HepG2 (cell line): ENCODE data around the gene IFIT3. TPM values are rescaled to one million over a fixed set of nuclear protein-coding genes. Genes with fewer than 3 reads are reported as not detected.

Experiments
- ATAC-seq: fragments of 200-7000 bp; cut with Tn5 transposase; 3 replicates; pipeline ENCODE4 v1.9.1; 2020; ENCODE audit warnings: mild to moderate bottlenecking, moderate library complexity
- BruUV-seq: library from RNA; stranded (reverse); fragments of 400-500 nt; replicated peaks from 2 replicates; lab custom pipeline; 2021; lab: Mats Ljungman, UMichigan
- CTCF ChIA-PET: fragments of 300-600 bp; formaldehyde crosslinking; extraction: SDS; loops from one replicate; lab custom pipeline; 2021; ENCODE audit warnings: low total read pairs, inconsistent platforms, low intra/inter-chr PET ratio; lab: Yijun Ruan, JAX
- POLR2A ChIA-PET: fragments of 350-600 bp; sonication (Branson Sonifier 250); formaldehyde crosslinking; loops from one replicate; lab custom pipeline; 2020; ENCODE audit warnings: antibody characterized with exemption, inconsistent platforms; lab: Yijun Ruan, JAX
- DNase-seq: peaks from one replicate; pipeline ENCODE4 v3.0.0-alpha.2; 2015; ENCODE audit warnings: low spot score
- FAIRE-seq: peaks from 3 replicates; lab custom pipeline; 2011; peaks lifted over from hg19 to GRCh38; lab: Jason Lieb, UNC
- H2AFZ ChIP-seq: one replicate; pipeline ENCODE4 v1.6.1; 2011; ENCODE audit warnings: low read length, inconsistent platforms
- H3K27ac ChIP-seq: fragments of 300-600 bp; 3 replicates; pipeline ENCODE4 v1.8.0; 2011; ENCODE audit warnings: mixed run types, mild to moderate bottlenecking, mixed read lengths, low read length, inconsistent platforms; ENCODE audit not compliant: insufficient read depth; ENCODE audit errors: extremely low read length
- H3K27me3 ChIP-seq, 2 experiments: fragments of 200-600 bp in 1 of 2; 2 replicates in 1 of 2; 3 replicates in 1 of 2; pipeline versions ENCODE4 v1.6.0 to v1.8.0; 2011; ENCODE audit warnings: low read length in 2 of 2, mild to moderate bottlenecking in 2 of 2, moderate library complexity in 2 of 2, inconsistent platforms in 1 of 2; ENCODE audit not compliant: insufficient read depth in 2 of 2, control insufficient read depth in 1 of 2
- H3K36me3 ChIP-seq, 2 experiments: fragments of 200-600 bp in 1 of 2; replicated peaks in 1 of 2; 2 replicates in 1 of 2; 3 replicates in 1 of 2; pipeline versions ENCODE4 v1.5.1 to v1.8.0; 2011; ENCODE audit warnings: low read length in 2 of 2, inconsistent platforms in 1 of 2; ENCODE audit not compliant: insufficient read depth in 2 of 2, control insufficient read depth in 1 of 2
- H3K4me1 ChIP-seq: 2 replicates; pipeline ENCODE4 v1.5.1; 2012; ENCODE audit warnings: low read length, inconsistent platforms; ENCODE audit not compliant: insufficient read depth
- H3K4me2 ChIP-seq: 2 replicates; pipeline ENCODE4 v1.6.0; 2011; ENCODE audit warnings: low read depth, low read length, inconsistent platforms
- H3K4me3 ChIP-seq, 3 experiments: fragments of 200-600 bp in 1 of 3; sonication (generic), shearing (Covaris generic) in 1 of 3; replicated peaks in 1 of 3; 2 replicates each; pipeline ENCODE4 v1.5.1; 2011 to 2016; ENCODE audit warnings: low read length in 3 of 3, inconsistent platforms in 2 of 3, low read depth in 2 of 3, mild to moderate bottlenecking in 2 of 3, control low read depth in 1 of 3, mixed read lengths in 1 of 3; ENCODE audit not compliant: insufficient read depth in 1 of 3
- H3K79me2 ChIP-seq: one replicate; pipeline ENCODE4 v1.6.1; 2011; ENCODE audit warnings: low read length, inconsistent platforms; ENCODE audit not compliant: insufficient read depth
- H3K9ac ChIP-seq: 2 replicates; pipeline ENCODE4 v1.6.0; 2011; ENCODE audit warnings: mild to moderate bottlenecking, low read depth, low read length, inconsistent platforms; ENCODE audit not compliant: insufficient read depth
- H3K9me3 ChIP-seq: 2 replicates; pipeline ENCODE4 v1.5.1; 2012; ENCODE audit warnings: mild to moderate bottlenecking, low read length
- H4K20me1 ChIP-seq: 2 replicates; pipeline ENCODE4 v1.6.0; 2011; ENCODE audit warnings: inconsistent platforms, mild to moderate bottlenecking, low read length, moderate library complexity; ENCODE audit not compliant: insufficient read depth
- ARNTL ChIP-seq: sonication (generic); formaldehyde crosslinking; IDR thresholded peaks from 2 replicates; pipeline ENCODE4 v1.4.0; 2020; ENCODE audit warnings: mild to moderate bottlenecking, missing genetic modification reagents
- ATM ChIP-seq: fragments of 450-650 bp; IDR thresholded peaks from 2 replicates; pipeline ENCODE4 v1.7.1; 2017; ENCODE audit warnings: mild to moderate bottlenecking, borderline replicate concordance
- CHCHD3 ChIP-seq: sonication (generic); formaldehyde crosslinking; IDR thresholded peaks from 2 replicates; pipeline ENCODE4 v1.8.0; 2022; ENCODE audit warnings: mild to moderate bottlenecking, missing genetic modification reagents, moderate library complexity
- SMYD3 ChIP-seq: sonication (generic); formaldehyde crosslinking; IDR thresholded peaks from 2 replicates; pipeline ENCODE4 v1.8.1; 2023; ENCODE audit warnings: mild to moderate bottlenecking, missing genetic modification reagents
- ZFP82 ChIP-seq: sonication (generic); formaldehyde crosslinking; IDR thresholded peaks from 2 replicates; pipeline ENCODE4 v1.5.1; 2020; ENCODE audit warnings: mild to moderate bottlenecking, missing genetic modification reagents, borderline replicate concordance
- ZNF44 ChIP-seq: sonication (generic); formaldehyde crosslinking; IDR thresholded peaks from 2 replicates; pipeline ENCODE4 v1.5.1; 2020; ENCODE audit warnings: mild to moderate bottlenecking, missing genetic modification reagents
- ZNF644 ChIP-seq: IDR thresholded peaks from 2 replicates; pipeline ENCODE4 v1.6.1; 2016; ENCODE audit warnings: low read depth
- WGBS: methylation state at CpG from one replicate; pipeline ENCODE4 v1.1.6; 2017; ENCODE audit warnings: low lambda C conversion rate; 5-methylcytosine and 5-hydroxymethylcytosine counted together
- in situ Hi-C: cut with HindIII; loops from 2 replicates; pipeline ENCODE4 v1.10.0; 2017; ENCODE audit warnings: low pct_unique_long_range_greater_than_20kb; ENCODE audit not compliant: extremely low pct_ligation_motif_present
- intact Hi-C: fragments of 100-400 bp; cut with micrococcal nuclease; formaldehyde crosslinking; loops from one replicate; pipeline ENCODE4 v1.10.0; 2022; ENCODE audit not compliant: unreplicated experiment
- polyA plus RNA-seq, 8 experiments: library from polyadenylated mRNA; depleted of rRNA in 3 of 8; stranded (reverse) in 7 of 8; unstranded in 1 of 8; fragments of >200 nt; fragmentation: Illumina TruSeq in 4 of 8; extraction: Trizol in 4 of 8; gene quantifications; 2 replicates each; pipeline versions ENCODE4 v1.2.1 to v1.2.3, GENCODE V29; 2011 to 2016; ENCODE audit warnings: low read depth in 4 of 8, missing spikeins in 1 of 8, mixed read lengths in 1 of 8; ENCODE audit not compliant: insufficient read depth in 1 of 8
- total RNA-seq, 5 experiments: library from RNA; depleted of rRNA; stranded (reverse); fragments of >200 nt; fragmentation: Illumina TruSeq; extraction: Trizol; gene quantifications; 2 replicates each; pipeline ENCODE4 v1.2.3, GENCODE V29; 2016; ENCODE audit warnings: low read depth in 1 of 5
- TF ChIP-seq, protein P1 (sequence below): sonication (generic); formaldehyde crosslinking; IDR thresholded peaks from 2 replicates; pipeline ENCODE4 v1.5.0; 2020; ENCODE audit warnings: mild to moderate bottlenecking, missing genetic modification reagents
- TF ChIP-seq, protein P2 (sequence below): sonication (generic); formaldehyde crosslinking; IDR thresholded peaks from 2 replicates; pipeline ENCODE4 v1.4.0; 2020; ENCODE audit warnings: missing genetic modification reagents
- TF ChIP-seq, protein P3 (sequence below): sonication (generic); formaldehyde crosslinking; IDR thresholded peaks from 2 replicates; pipeline ENCODE4 v1.4.0; 2020; ENCODE audit warnings: missing genetic modification reagents, borderline replicate concordance
- TF ChIP-seq, protein P4 (sequence below), 2 experiments: sonication (generic) in 1 of 2; formaldehyde crosslinking in 1 of 2; IDR thresholded peaks; 2 replicates each; pipeline versions ENCODE4 v1.6.1 to v1.9.0; 2014 to 2022; ENCODE audit warnings: antibody characterized with exemption in 1 of 2, borderline replicate concordance in 1 of 2, inconsistent platforms in 1 of 2, low read depth in 1 of 2, missing genetic modification reagents in 1 of 2

The IFIT3 gene
- total and polyA plus RNA-seq, 2 of the 13 experiments (the other 11 are each of a cell fraction or from before 2014, with no cell fraction given): 0.48 to 3.1 TPM

DNA sequence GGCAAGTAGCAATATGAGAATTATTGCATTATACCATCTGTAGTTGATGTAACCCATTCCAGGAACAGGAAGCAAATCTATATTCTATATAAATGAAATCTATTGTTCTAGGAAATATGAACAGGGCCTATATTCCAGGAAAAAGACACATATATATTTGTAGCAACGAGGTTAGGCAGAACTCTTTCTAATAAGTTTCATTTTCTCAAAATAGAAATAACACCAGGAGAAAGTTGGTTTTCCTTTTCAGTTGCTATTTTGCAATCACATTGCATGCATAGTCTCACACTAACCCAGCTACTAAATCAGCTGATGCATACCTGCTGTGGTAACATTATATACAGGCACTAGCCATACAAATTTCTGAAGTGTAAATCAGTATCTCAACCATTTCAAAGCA lies 32.2 kb upstream of the IFIT3 start:
- CTCF ChIA-PET: no interaction called here
- TF ChIP-seq, protein P1, sequence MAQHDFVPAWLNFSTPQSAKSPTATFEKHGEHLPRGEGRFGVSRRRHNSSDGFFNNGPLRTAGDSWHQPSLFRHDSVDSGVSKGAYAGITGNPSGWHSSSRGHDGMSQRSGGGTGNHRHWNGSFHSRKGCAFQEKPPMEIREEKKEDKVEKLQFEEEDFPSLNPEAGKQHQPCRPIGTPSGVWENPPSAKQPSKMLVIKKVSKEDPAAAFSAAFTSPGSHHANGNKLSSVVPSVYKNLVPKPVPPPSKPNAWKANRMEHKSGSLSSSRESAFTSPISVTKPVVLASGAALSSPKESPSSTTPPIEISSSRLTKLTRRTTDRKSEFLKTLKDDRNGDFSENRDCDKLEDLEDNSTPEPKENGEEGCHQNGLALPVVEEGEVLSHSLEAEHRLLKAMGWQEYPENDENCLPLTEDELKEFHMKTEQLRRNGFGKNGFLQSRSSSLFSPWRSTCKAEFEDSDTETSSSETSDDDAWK (CRISPR knock-in tag): no peak
- TF ChIP-seq, protein P2, sequence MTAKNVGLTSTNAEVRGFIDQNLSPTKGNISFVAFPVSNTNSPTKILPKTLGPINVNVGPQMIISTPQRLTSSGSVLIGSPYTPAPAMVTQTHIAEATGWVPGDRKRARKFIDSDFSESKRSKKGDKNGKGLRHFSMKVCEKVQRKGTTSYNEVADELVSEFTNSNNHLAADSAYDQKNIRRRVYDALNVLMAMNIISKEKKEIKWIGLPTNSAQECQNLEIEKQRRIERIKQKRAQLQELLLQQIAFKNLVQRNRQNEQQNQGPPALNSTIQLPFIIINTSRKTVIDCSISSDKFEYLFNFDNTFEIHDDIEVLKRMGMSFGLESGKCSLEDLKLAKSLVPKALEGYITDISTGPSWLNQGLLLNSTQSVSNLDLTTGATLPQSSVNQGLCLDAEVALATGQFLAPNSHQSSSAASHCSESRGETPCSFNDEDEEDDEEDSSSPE (CRISPR knock-in tag): no peak
- TF ChIP-seq, protein P3, sequence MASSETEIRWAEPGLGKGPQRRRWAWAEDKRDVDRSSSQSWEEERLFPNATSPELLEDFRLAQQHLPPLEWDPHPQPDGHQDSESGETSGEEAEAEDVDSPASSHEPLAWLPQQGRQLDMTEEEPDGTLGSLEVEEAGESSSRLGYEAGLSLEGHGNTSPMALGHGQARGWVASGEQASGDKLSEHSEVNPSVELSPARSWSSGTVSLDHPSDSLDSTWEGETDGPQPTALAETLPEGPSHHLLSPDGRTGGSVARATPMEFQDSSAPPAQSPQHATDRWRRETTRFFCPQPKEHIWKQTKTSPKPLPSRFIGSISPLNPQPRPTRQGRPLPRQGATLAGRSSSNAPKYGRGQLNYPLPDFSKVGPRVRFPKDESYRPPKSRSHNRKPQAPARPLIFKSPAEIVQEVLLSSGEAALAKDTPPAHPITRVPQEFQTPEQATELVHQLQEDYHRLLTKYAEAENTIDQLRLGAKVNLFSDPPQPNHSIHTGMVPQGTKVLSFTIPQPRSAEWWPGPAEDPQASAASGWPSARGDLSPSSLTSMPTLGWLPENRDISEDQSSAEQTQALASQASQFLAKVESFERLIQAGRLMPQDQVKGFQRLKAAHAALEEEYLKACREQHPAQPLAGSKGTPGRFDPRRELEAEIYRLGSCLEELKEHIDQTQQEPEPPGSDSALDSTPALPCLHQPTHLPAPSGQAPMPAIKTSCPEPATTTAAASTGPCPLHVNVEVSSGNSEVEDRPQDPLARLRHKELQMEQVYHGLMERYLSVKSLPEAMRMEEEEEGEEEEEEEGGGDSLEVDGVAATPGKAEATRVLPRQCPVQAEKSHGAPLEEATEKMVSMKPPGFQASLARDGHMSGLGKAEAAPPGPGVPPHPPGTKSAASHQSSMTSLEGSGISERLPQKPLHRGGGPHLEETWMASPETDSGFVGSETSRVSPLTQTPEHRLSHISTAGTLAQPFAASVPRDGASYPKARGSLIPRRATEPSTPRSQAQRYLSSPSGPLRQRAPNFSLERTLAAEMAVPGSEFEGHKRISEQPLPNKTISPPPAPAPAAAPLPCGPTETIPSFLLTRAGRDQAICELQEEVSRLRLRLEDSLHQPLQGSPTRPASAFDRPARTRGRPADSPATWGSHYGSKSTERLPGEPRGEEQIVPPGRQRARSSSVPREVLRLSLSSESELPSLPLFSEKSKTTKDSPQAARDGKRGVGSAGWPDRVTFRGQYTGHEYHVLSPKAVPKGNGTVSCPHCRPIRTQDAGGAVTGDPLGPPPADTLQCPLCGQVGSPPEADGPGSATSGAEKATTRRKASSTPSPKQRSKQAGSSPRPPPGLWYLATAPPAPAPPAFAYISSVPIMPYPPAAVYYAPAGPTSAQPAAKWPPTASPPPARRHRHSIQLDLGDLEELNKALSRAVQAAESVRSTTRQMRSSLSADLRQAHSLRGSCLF (CRISPR knock-in tag): no peak
- TF ChIP-seq ZNF644 (CRISPR knock-in tag): no peak
- TF ChIP-seq ARNTL (CRISPR knock-in tag): no peak
- no peak for TF ChIP-seq SMYD3
- TF ChIP-seq ZNF44 (CRISPR knock-in tag): no peak
- no peak for TF ChIP-seq CHCHD3
- TF ChIP-seq, protein P4, sequence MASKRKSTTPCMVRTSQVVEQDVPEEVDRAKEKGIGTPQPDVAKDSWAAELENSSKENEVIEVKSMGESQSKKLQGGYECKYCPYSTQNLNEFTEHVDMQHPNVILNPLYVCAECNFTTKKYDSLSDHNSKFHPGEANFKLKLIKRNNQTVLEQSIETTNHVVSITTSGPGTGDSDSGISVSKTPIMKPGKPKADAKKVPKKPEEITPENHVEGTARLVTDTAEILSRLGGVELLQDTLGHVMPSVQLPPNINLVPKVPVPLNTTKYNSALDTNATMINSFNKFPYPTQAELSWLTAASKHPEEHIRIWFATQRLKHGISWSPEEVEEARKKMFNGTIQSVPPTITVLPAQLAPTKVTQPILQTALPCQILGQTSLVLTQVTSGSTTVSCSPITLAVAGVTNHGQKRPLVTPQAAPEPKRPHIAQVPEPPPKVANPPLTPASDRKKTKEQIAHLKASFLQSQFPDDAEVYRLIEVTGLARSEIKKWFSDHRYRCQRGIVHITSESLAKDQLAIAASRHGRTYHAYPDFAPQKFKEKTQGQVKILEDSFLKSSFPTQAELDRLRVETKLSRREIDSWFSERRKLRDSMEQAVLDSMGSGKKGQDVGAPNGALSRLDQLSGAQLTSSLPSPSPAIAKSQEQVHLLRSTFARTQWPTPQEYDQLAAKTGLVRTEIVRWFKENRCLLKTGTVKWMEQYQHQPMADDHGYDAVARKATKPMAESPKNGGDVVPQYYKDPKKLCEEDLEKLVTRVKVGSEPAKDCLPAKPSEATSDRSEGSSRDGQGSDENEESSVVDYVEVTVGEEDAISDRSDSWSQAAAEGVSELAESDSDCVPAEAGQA (IDR thresholded peaks at IDR 0.05; ENCODE audit: low read depth): no peak
- TF ChIP-seq, protein P4 (CRISPR knock-in tag; IDR thresholded peaks at IDR 0.05; ENCODE audit: borderline replicate concordance): no peak
- no peak for TF ChIP-seq ZFP82
- TF ChIP-seq ATM: no peak

More for the DNA sequence above, 32.2 kb upstream of the IFIT3 start:
- in situ Hi-C loops: no loop called here
- BruUV-seq: no TSS peak
- H3K79me2 ChIP-seq: no peaks in the 10 kb centered on the region
- ATAC-seq (no peak), FAIRE-seq (no peak), DNase-seq (no peak)
- H3K4me1 ChIP-seq: no peaks in the 10 kb centered on the region
- H3K9me3 ChIP-seq: no peaks in the 10 kb centered on the region
- intact Hi-C loops: no loop called here
- 4% methylated on average over 1 of the region's 1 CpG for WGBS
- no peaks in the 10 kb centered on the region for H3K36me3 ChIP-seq
- no peaks in the 10 kb centered on the region for H4K20me1 ChIP-seq
- no peaks in the 10 kb centered on the region for H3K27me3 ChIP-seq
- H3K27ac ChIP-seq: no peak overlapping the region
- POLR2A ChIA-PET: no interaction called here
- no peak overlapping the region for H3K4me2 ChIP-seq
- H2AFZ ChIP-seq: no peak overlapping the region
- H3K4me3 ChIP-seq: no peak overlapping the region
- H3K9ac ChIP-seq: no peak overlapping the region
